HG03457 (cell line): ENCODE data around the gene MRAP2.
"Not testable (repeated sequence)": the region's sequence is repeated elsewhere in the genome, so short reads cannot be mapped to it uniquely, and the experiment has no call there.

ENCODE experiments used
- ATAC-seq: cut with Tn5 transposase; IDR thresholded peaks from one replicate; pipeline ENCODE4 v1.9.1; 2021; ENCODE audit warnings: moderate number of reproducible peaks; ENCODE audit not compliant: unreplicated experiment

Gene MRAP2

DNA sequence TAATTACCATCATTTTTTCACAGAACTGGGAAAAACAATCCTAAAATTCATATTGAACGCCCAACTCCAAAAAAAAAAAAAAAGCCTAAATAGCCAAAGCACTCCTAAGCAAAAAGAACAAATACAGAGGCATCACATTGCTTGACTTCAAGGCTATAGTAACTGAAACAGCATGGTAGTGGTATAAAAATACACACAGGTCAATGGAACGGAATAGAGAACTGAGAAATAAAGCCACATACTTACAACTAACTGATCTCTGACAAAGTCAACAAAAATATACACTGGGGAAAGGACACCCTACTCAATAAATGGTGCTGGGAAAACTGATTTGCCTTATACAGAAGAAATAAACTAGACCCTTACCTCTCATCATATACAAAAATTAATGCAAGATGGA lies 89.6 kb downstream of the MRAP2 start:
- no peak for ATAC-seq

DNA sequence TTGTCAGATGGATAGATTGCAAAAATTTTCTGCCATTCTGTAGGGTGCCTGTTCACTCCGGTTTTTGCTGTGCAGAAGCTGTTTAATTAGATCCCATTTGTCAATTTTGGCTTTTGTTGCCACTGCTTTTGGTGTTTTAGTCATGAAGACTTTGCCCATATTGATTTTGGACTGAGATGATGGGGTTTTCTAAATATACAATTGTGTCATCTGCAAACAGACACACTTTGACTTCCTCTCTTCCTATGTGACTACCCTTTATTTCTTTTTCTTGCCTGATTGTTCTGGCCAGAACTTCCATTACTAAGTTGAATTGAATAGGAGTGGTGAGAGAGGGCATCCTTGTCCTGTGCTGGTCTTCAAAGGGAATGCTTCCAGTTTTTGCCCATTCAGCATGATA lies 96.0 kb downstream of the MRAP2 start:
- not testable (repeated sequence) for ATAC-seq

DNA sequence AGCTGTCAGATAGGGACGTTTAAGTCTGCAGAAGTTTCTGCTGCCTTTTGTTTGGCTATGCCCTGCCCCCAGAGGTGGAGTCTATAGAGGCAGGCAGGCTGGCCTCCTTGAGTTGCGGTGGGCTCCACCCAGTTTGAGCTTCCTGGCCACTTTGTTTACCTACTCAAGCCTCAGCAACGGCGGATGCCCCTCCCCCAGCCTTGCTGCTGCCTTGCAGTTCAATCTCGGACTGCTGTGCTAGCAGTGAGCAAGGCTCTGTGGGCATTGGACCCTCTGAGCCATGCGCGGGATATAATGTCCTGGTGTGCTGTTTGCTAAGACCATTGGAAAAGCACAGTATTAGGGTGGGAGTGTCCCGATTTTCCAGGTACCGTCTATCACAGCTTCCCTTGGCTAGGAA lies 99.8 kb downstream of the MRAP2 start:
- ATAC-seq = not testable (repeated sequence)

DNA sequence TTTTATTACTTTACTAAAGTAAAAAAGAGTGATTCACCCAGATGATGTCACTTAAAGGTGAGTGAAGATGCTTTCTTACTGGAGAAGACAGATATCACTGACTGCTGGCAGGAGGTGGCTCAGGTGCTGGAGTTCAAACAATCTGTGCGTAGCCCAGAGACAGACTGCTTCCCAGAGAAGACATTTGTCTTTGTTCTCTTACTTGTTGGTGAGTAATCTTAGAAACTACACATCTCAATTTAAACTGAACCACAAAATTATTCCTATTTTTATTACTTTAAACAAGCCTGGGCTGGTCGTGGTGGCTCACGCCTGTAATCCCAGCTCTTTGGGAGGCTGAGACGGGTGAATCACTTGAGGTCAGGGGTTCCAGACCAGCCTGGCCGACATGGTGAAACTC lies 101.7 kb downstream of the MRAP2 start:
- ATAC-seq = no peak

DNA sequence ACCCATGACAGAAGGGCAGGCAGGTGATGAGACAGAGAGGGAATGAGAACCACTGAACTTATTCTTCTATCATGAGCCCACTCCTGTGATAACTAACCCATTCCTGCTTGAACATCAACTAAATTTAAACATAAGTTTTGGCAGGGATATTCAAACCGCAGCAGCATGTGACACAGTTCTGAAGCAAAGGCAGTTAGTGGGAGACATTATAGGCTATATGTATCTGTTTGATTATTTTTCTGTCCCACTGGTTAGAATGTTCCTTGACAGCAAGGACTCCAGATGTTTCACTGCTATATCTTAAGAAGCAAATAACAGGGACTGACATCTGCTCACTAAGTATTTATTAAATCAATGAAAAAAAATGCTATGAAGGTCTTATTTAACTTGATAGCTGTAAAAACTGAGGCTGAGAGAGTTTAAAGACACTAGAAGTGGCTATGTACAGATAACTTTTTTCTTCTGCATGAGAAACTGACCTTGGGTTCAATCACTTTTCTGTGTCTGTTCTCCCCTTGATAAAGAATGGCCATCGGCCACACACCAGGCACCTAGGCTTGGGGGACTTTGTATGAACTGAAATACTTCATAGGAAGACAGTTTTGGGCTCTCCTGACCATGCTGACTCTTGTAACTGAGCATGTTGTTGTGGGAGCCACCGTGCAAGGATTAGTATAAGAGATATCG lies 102.9 kb downstream of the MRAP2 start:
- no peak for ATAC-seq

DNA sequence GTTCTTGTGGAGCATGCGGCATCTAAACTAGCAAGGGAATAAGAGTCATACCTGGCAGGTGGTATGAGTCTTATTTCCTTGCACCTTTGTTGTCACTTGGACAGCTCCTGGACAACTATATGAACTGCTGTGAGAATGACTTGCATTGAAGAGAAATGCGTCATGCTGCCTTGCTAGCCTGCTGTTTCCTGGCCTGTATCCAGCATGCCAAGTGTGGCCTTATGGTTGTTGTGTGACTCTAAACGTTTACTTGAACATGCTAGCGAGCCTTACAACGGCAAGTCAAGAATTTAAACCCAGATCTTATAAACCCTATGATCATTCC lies 103.4 kb downstream of the MRAP2 start:
- no peak for ATAC-seq

DNA sequence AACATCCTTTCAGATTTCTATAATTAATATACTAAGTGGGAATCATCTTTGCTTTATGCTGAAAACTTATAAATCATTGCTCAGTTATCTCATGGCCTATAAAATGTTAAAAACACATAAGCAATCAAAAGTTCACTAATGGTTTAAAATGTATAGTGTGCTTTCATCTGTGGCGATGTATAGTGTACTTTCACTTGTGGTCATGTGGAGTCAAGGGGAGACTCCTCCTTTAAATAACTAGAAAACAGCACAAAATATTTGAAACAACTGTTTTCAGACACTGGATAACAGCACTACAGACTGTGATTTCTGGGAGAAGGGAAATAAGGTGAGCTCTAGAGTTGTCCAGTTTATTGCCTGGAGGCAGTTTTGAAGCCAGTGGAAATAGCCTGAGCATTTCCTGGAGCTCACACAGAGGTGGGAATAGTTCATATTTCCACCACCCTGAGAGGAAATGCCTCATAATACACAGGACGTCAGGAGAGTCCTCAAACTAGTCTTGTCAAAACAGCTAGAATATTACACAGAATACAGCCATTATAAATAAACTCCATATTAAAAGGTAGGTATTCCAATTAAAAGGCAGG lies 104.5 kb downstream of the MRAP2 start:
- ATAC-seq = no peak

DNA sequence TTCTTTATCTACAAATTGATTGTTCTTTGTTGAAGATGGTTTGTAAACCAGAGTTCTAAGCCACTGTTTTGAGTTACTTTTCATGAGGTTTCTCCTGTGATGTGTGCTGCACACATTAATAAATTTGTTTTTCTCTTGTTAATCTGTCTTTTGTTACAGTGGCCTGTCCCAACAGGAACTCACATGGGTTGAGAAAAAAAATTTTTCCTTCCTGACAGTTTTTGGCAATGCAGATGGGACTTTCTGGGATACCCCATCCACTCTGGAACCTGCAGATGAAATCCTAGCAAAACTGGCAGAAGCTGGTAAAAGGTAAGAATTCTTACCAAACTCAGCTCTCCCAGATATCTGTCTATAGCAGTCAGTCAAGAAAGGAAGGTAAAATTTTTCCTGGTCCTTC lies 105.7 kb downstream of the MRAP2 start:
- no peak for ATAC-seq
